IMR-90 (cell line): ENCODE data around the gene COL25A1. TPM values are rescaled to one million over a fixed set of nuclear protein-coding genes. Genes with fewer than 3 reads are reported as not detected.
"Not testable (repeated sequence)": the region's sequence is repeated elsewhere in the genome, so short reads cannot be mapped to it uniquely, and the experiment has no call there.

Source experiments
- ATAC-seq: fragments of 200-7000 bp; cut with Tn5 transposase; 2 replicates; pipeline ENCODE4 v1.9.1; 2020; ENCODE audit warnings: low read depth, mild to moderate bottlenecking, moderate library complexity
- BruUV-seq: library from RNA; stranded (reverse); fragments of 400-500 nt; replicated peaks from 2 replicates; lab custom pipeline; 2021; lab: Mats Ljungman, UMichigan
- CTCF ChIA-PET: fragments of 300-600 bp; formaldehyde crosslinking; extraction: SDS; loops from one replicate; lab custom pipeline; 2021; ENCODE audit warnings: antibody characterized with exemption; lab: Yijun Ruan, JAX
- POLR2A ChIA-PET: fragments of 300-600 bp; sonication (Branson Sonifier 250); formaldehyde crosslinking; loops from one replicate; lab custom pipeline; 2022; ENCODE audit warnings: antibody characterized with exemption; ENCODE audit not compliant: unreplicated experiment; lab: Charles Lee
- DNase-seq: peaks from one replicate; pipeline ENCODE4 v3.0.0; 2013
- H2AFZ ChIP-seq: replicated peaks from 2 replicates; pipeline ENCODE3; 2013; ENCODE audit warnings: low read length, mild to moderate bottlenecking; ENCODE audit not compliant: poor library complexity
- H2AK5ac ChIP-seq: 2 replicates; pipeline ENCODE4 v1.6.1; 2013; ENCODE audit warnings: low read depth, low read length, inconsistent platforms
- H2AK9ac ChIP-seq: replicated peaks from 2 replicates; pipeline ENCODE3; 2013; ENCODE audit warnings: mild to moderate bottlenecking, low read depth, low read length, moderate library complexity; ENCODE audit not compliant: poor library complexity
- H2BK120ac ChIP-seq: 2 replicates; pipeline ENCODE4 v1.6.1; 2013; ENCODE audit warnings: low read depth, low read length, inconsistent platforms
- H2BK15ac ChIP-seq: 3 replicates; pipeline ENCODE4 v1.6.1; 2013; ENCODE audit warnings: low read depth, low read length, inconsistent platforms
- H2BK20ac ChIP-seq: 2 replicates; pipeline ENCODE4 v1.6.1; 2013; ENCODE audit warnings: low read depth, mild to moderate bottlenecking, inconsistent platforms, low read length, moderate library complexity
- H2BK5ac ChIP-seq: 2 replicates; pipeline ENCODE4 v1.6.1; 2013; ENCODE audit warnings: mild to moderate bottlenecking, low read depth, low read length, inconsistent platforms; ENCODE audit not compliant: poor library complexity, severe bottlenecking
- H3K14ac ChIP-seq: replicated peaks from 2 replicates; pipeline ENCODE4 v1.6.1; 2013; ENCODE audit warnings: low read depth, low read length, inconsistent platforms
- H3K18ac ChIP-seq: 2 replicates; pipeline ENCODE4 v1.6.1; 2013; ENCODE audit warnings: low read depth, low read length, control low read depth
- H3K23ac ChIP-seq: 2 replicates; pipeline ENCODE4 v1.6.1; 2013; ENCODE audit warnings: low read depth, low read length, inconsistent platforms
- H3K27ac ChIP-seq: 2 replicates; pipeline ENCODE4 v1.5.1; 2013; ENCODE audit warnings: mild to moderate bottlenecking, control low read depth, low read length; ENCODE audit not compliant: insufficient read depth
- H3K27me3 ChIP-seq: 2 replicates; pipeline ENCODE4 v1.6.1; 2013; ENCODE audit warnings: low read length; ENCODE audit not compliant: control insufficient read depth, insufficient read depth
- H3K36me3 ChIP-seq: 2 replicates; pipeline ENCODE4 v1.6.1; 2013; ENCODE audit warnings: low read length, mixed read lengths; ENCODE audit not compliant: control insufficient read depth, insufficient read depth
- H3K4ac ChIP-seq: 2 replicates; pipeline ENCODE4 v1.6.1; 2013; ENCODE audit warnings: low read depth, low read length, inconsistent platforms
- H3K4me1 ChIP-seq: 2 replicates; pipeline ENCODE4 v1.6.1; 2013; ENCODE audit warnings: low read length, mixed read lengths; ENCODE audit not compliant: control insufficient read depth, insufficient read depth
- H3K4me2 ChIP-seq: 2 replicates; pipeline ENCODE4 v1.6.1; 2013; ENCODE audit warnings: low read depth, mild to moderate bottlenecking, control low read depth, low read length, moderate library complexity
- H3K4me3 ChIP-seq: 2 replicates; pipeline ENCODE4 v1.5.1; 2013; ENCODE audit warnings: low read depth, mild to moderate bottlenecking, control low read depth, low read length, moderate library complexity; ENCODE audit not compliant: insufficient read depth
- H3K56ac ChIP-seq: 2 replicates; pipeline ENCODE4 v1.6.1; 2013; ENCODE audit warnings: low read length, inconsistent platforms; ENCODE audit not compliant: insufficient read depth; ENCODE audit errors: extremely low read depth
- H3K79me1 ChIP-seq, 2 experiments: 2 replicates each; pipeline ENCODE4 v1.6.1; 2013; ENCODE audit warnings: low read length in 2 of 2, inconsistent platforms in 1 of 2, low read depth in 1 of 2
- H3K9ac ChIP-seq: 2 replicates; pipeline ENCODE4 v1.6.1; 2013; ENCODE audit warnings: low read depth, low read length, control low read depth
- H3K9me1 ChIP-seq: 2 replicates; pipeline ENCODE4 v1.6.1; 2013; ENCODE audit warnings: low read length, inconsistent platforms; ENCODE audit not compliant: insufficient read depth
- H3K9me3 ChIP-seq: 2 replicates; pipeline ENCODE4 v1.6.1; 2013; ENCODE audit warnings: low read length; ENCODE audit not compliant: control insufficient read depth, insufficient read depth
- H4K20me1 ChIP-seq: 2 replicates; pipeline ENCODE4 v1.6.1; 2013; ENCODE audit warnings: low read length, inconsistent platforms; ENCODE audit not compliant: insufficient read depth
- H4K5ac ChIP-seq: 2 replicates; pipeline ENCODE4 v1.6.1; 2013; ENCODE audit warnings: mild to moderate bottlenecking, low read depth, low read length, control low read depth
- H4K8ac ChIP-seq, 2 experiments: 2 replicates each; pipeline ENCODE4 v1.6.1; 2013; ENCODE audit warnings: low read depth in 2 of 2, low read length in 2 of 2, control low read depth in 1 of 2, inconsistent platforms in 1 of 2
- H4K91ac ChIP-seq: 2 replicates; pipeline ENCODE4 v1.6.1; 2013; ENCODE audit warnings: low read depth, low read length, inconsistent platforms; ENCODE audit not compliant: insufficient read depth
- WGBS, 2 experiments: methylation state at CpG; one replicate each; pipeline versions ENCODE4 v1.1.5 to v1.1.7; 2013; ENCODE audit warnings: missing lambda C conversion rate in 2 of 2; ENCODE audit not compliant: insufficient read length in 1 of 2; ENCODE audit errors: extremely low coverage in 2 of 2; 5-methylcytosine and 5-hydroxymethylcytosine counted together
- dilution Hi-C: fragments of 300-500 bp; cut with HindIII; formaldehyde crosslinking; loops from one replicate; pipeline ENCODE4 v1.14.3; 2018; ENCODE audit warnings: low sequenced_read_pairs; ENCODE audit not compliant: unreplicated experiment
- in situ Hi-C: fragments of 300-500 bp; cut with MboI; formaldehyde crosslinking; loops from 3 replicates; pipeline ENCODE4 v1.14.3; 2019; ENCODE audit warnings: low sequenced_read_pairs, inconsistent platforms, mixed read lengths
- intact Hi-C: fragments of 100-400 bp; cut with micrococcal nuclease; formaldehyde crosslinking; loops from 2 replicates; pipeline ENCODE4 v1.10.0; 2022
- polyA plus RNA-seq, 3 experiments: library from polyadenylated mRNA; depleted of rRNA; stranded (reverse); fragments of >200 nt; gene quantifications; 2 replicates each; pipeline ENCODE4 v1.2.3, GENCODE V29; 2012; ENCODE audit warnings: low replicate concordance in 1 of 3
- total RNA-seq: library from RNA; depleted of rRNA; stranded (reverse); fragments of >200 nt; gene quantifications from 2 replicates; pipeline ENCODE4 v1.2.3, GENCODE V29; 2012

Gene COL25A1
- total and polyA plus RNA-seq, 2 of the 4 experiments (the other 2 are of a cell fraction): under 0.01 to 0.05 TPM

GRCh38 chr4:109108215-109108614 is 194.2 kb downstream of the COL25A1 start:
- H2BK120ac ChIP-seq, intact Hi-C loops, H4K8ac ChIP-seq, H3K4me1 ChIP-seq, H3K4ac ChIP-seq, BruUV-seq, H4K91ac ChIP-seq, H3K9me1 ChIP-seq, H3K18ac ChIP-seq, H3K56ac ChIP-seq, H3K27ac ChIP-seq, H2AK5ac ChIP-seq, H2AFZ ChIP-seq, H3K9me3 ChIP-seq, H3K79me1 ChIP-seq, H3K36me3 ChIP-seq, POLR2A ChIA-PET, ATAC-seq, H2BK20ac ChIP-seq, H4K20me1 ChIP-seq, H4K5ac ChIP-seq, H2AK9ac ChIP-seq, H3K4me3 ChIP-seq, H3K4me2 ChIP-seq, DNase-seq, H3K23ac ChIP-seq, H2BK5ac ChIP-seq, in situ Hi-C loops, CTCF ChIA-PET, dilution Hi-C loops, H3K14ac ChIP-seq, H2BK15ac ChIP-seq, H3K9ac ChIP-seq, H3K27me3 ChIP-seq: not testable (repeated sequence)
- WGBS, 2 experiments: no CpG with 5 or more reads among the region's 2 CpGs
